Activated B cell treated with CpG ODN at 0.5 μM for 24 hours (primary cell): ENCODE measurements around the gene MACROD1. TPM values are rescaled to one million over a fixed set of nuclear protein-coding genes. Genes with fewer than 3 reads are reported as not detected.

Experiments used
- ATAC-seq: fragments of 200-7000 bp; cut with Tn5 transposase; one replicate; pipeline ENCODE4 v1.10.0; 2021; ENCODE audit warnings: low read depth, mild to moderate bottlenecking, moderate library complexity
- CTCF ChIA-PET: fragments of 350-600 bp; sonication (Branson Sonifier 250); formaldehyde crosslinking; loops from one replicate; lab custom pipeline; 2021; ENCODE audit warnings: antibody characterized with exemption; lab: Charles Lee
- POLR2A ChIA-PET: fragments of 350-600 bp; sonication (Branson Sonifier 250); formaldehyde crosslinking; loops from one replicate; lab custom pipeline; 2021; ENCODE audit warnings: antibody characterized with exemption; lab: Charles Lee
- DNase-seq: peaks from one replicate; pipeline ENCODE4 v3.0.0; 2022
- H3K27ac Mint-ChIP-seq: one replicate; pipeline ENCODE4 v1.8.0; 2020; ENCODE audit warnings: mixed read lengths
- H3K27me3 Mint-ChIP-seq: one replicate; pipeline ENCODE4 v1.8.0; 2021; ENCODE audit warnings: mixed read lengths
- H3K36me3 Mint-ChIP-seq: one replicate; pipeline ENCODE4 v1.8.0; 2021; ENCODE audit warnings: low read depth, mixed read lengths
- H3K4me1 Mint-ChIP-seq: one replicate; pipeline ENCODE4 v1.8.0; 2021; ENCODE audit warnings: mixed read lengths
- H3K4me3 Mint-ChIP-seq: one replicate; pipeline ENCODE4 v1.8.0; 2020; ENCODE audit warnings: mild to moderate bottlenecking, mixed read lengths
- H3K9me3 Mint-ChIP-seq: one replicate; pipeline ENCODE4 v1.8.0; 2020; ENCODE audit warnings: mixed read lengths
- CTCF ChIP-seq: fragments of 200-600 bp; IDR thresholded peaks from one replicate; pipeline ENCODE4 v1.8.0; 2022; ENCODE audit warnings: antibody characterized with exemption, mild to moderate bottlenecking
- intact Hi-C: fragments of 100-400 bp; cut with micrococcal nuclease; formaldehyde crosslinking; loops from one replicate; pipeline ENCODE4 v1.15.1; 2024
- total RNA-seq: library from RNA; stranded (reverse); gene quantifications from 2 replicates; pipeline ENCODE4 v1.2.3, GENCODE V29; 2022

Gene MACROD1
- total RNA-seq, 1 donor from 2014 or later: 4.5 TPM

- TF ChIP-seq CTCF: no peak
- POLR2A ChIA-PET: no interaction called here
- H3K9me3 Mint-ChIP-seq: no peaks in the 10 kb centered on the region
- intact Hi-C loops: no loop called here
- H3K36me3 Mint-ChIP-seq: no peaks in the 10 kb centered on the region
- H3K4me3 Mint-ChIP-seq: no peak overlapping the region
- DNase-seq: no peak
- no peaks in the 10 kb centered on the region for H3K27me3 Mint-ChIP-seq
- H3K4me1 Mint-ChIP-seq: no peaks in the 10 kb centered on the region
- ATAC-seq: no peak
- CTCF ChIA-PET: no interaction called here
- H3K27ac Mint-ChIP-seq: no peak overlapping the region
Measured at GRCh38 chr11:64017945-64018224, 148.0 kb downstream of the MACROD1 start.

- no peaks in the 10 kb centered on the region for H3K9me3 Mint-ChIP-seq
- ChIA-PET POLR2A (no interaction called here), CTCF (no interaction called here)
- DNase-seq: no peak
- intact Hi-C loops: no loop called here
- no peaks in the 10 kb centered on the region for H3K36me3 Mint-ChIP-seq
- no peak overlapping the region for H3K27ac Mint-ChIP-seq
- no peak for TF ChIP-seq CTCF
- no peaks in the 10 kb centered on the region for H3K4me1 Mint-ChIP-seq
- ATAC-seq: no peak
- no peaks in the 10 kb centered on the region for H3K27me3 Mint-ChIP-seq
- no peak overlapping the region for H3K4me3 Mint-ChIP-seq
Measured at GRCh38 chr11:64015935-64016845, 149.7 kb downstream of the MACROD1 start.

GRCh38 chr11:64015510-64015909 lies 150.4 kb downstream of the MACROD1 start:
- CTCF ChIA-PET: no interaction called here
- no peaks in the 10 kb centered on the region for H3K36me3 Mint-ChIP-seq
- POLR2A ChIA-PET: no interaction called here
- ATAC-seq: no peak
- no peak for TF ChIP-seq CTCF
- DNase-seq: no peak
- peaks cover 3% of the 10 kb centered on the region for H3K9me3 Mint-ChIP-seq
- H3K4me1 Mint-ChIP-seq: no peaks in the 10 kb centered on the region
- no peak overlapping the region for H3K4me3 Mint-ChIP-seq
- H3K27ac Mint-ChIP-seq: no peak overlapping the region
- intact Hi-C loops: no loop called here
- peaks cover 3% of the 10 kb centered on the region for H3K27me3 Mint-ChIP-seq

GRCh38 chr11:64014356-64014755 lies 151.6 kb downstream of the MACROD1 start:
- Mint-ChIP-seq H3K4me1 (no peaks in the 10 kb centered on the region), H3K9me3 (peaks cover 3% of the 10 kb centered on the region), H3K27ac (no peak overlapping the region), H3K36me3 (no peaks in the 10 kb centered on the region), H3K27me3 (peaks cover 3% of the 10 kb centered on the region), H3K4me3 (no peak overlapping the region)
- ChIA-PET CTCF (no interaction called here), POLR2A (no interaction called here)
- no peak for DNase-seq
- no peak for TF ChIP-seq CTCF
- ATAC-seq: no peak
- intact Hi-C loops: no loop called here

GRCh38 chr11:64013141-64013896 lies 152.6 kb downstream of the MACROD1 start:
- no peaks in the 10 kb centered on the region for H3K36me3 Mint-ChIP-seq
- intact Hi-C loops: no loop called here
- TF ChIP-seq CTCF: no peak
- ChIA-PET POLR2A (no interaction called here), CTCF (no interaction called here)
- H3K27me3 Mint-ChIP-seq: peaks cover 9% of the 10 kb centered on the region
- no peak overlapping the region for H3K4me3 Mint-ChIP-seq
- ATAC-seq (no peak), DNase-seq (no peak)
- H3K27ac Mint-ChIP-seq: no peak overlapping the region
- H3K4me1 Mint-ChIP-seq: no peaks in the 10 kb centered on the region
- H3K9me3 Mint-ChIP-seq: peaks cover 3% of the 10 kb centered on the region
